Mammary epithelial cell (primary cell): ENCODE results near the gene TSR2.

Experiments
- CTCF ChIP-seq, 2 donors: IDR thresholded peaks in 1 of 2; conservative IDR thresholded peaks in 1 of 2; 2 replicates each; pipeline ENCODE4 v1.5.1; 2011 to 2012; ENCODE audit warnings: inconsistent platforms in 2 of 2, low read length in 2 of 2, mild to moderate bottlenecking in 2 of 2, control low read depth in 1 of 2, low read depth in 1 of 2; ENCODE audit not compliant: insufficient read depth in 1 of 2; ENCODE audit errors: extremely low read depth in 1 of 2
- EZH2 ChIP-seq: IDR thresholded peaks from 2 replicates; pipeline ENCODE4 v1.6.1; 2012; ENCODE audit warnings: low read length, inconsistent platforms, borderline replicate concordance

GRCh38 chrX:54430519-54430918 is 9.7 kb upstream of the TSR2 start:
- TF ChIP-seq CTCF (conservative IDR thresholded peaks at IDR 0.05 in 1 of 2, IDR thresholded peaks at IDR 0.05 in 1 of 2; ENCODE audit: extremely low read depth in 1 of 2, insufficient read depth in 1 of 2, low read depth in 1 of 2, low read length in 2 of 2) (no peak), EZH2 (no peak)
